ENCODE results near the gene PSEN2. TPM values are rescaled to one million over a fixed set of nuclear protein-coding genes. Genes with fewer than 3 reads are reported as not detected.

Gene PSEN2
- total and polyA plus RNA-seq, 2 of the 8 experiments (the other 6 are each of a cell fraction or from before 2014, with no cell fraction given), result 22.9 to 29.0 TPM

- H2BK15ac ChIP-seq (ENCODE audit: low read length), result no peak overlapping the region
- peaks cover 0 to 3% of the 10 kb centered on the region in 2 experiments for H4K20me1 ChIP-seq (replicated peaks in 1 of 2; ENCODE audit: control insufficient read depth in 1 of 2, insufficient read depth in 2 of 2, low read length in 2 of 2)
- no peak overlapping the region for H2BK12ac ChIP-seq (ENCODE audit: low read depth, low read length)
- no peak overlapping the region for H3K27ac ChIP-seq (ENCODE audit: low read depth, low read length)
- H3K4me3 ChIP-seq (ENCODE audit: extremely low read depth in 1 of 4, insufficient read depth in 2 of 4, low read depth in 3 of 4, low read length in 4 of 4), result no peak overlapping the region
- ChIA-PET CTCF (ENCODE audit: partially characterized antibody) (no interaction called here), POLR2A (ENCODE audit: partially characterized antibody) (no interaction called here)
- WGBS, 2 experiments (ENCODE audit: extremely low coverage in 1 of 2, insufficient coverage in 1 of 2, insufficient read length in 1 of 2, insufficient replicate concordance in 2 of 2, low coverage in 1 of 2, low lambda C conversion rate in 2 of 2, missing lambda C conversion rate in 1 of 2), result 93% methylated on average over 8 of the region's 8 CpGs; no CpG with 5 or more reads in 1 of the 2 experiments
- FAIRE-seq (no peak), DNase-seq (ENCODE audit: low read depth in 1 of 2, low spot score in 2 of 2) (no peak)
- peaks cover 4 to 15% (median 9%) of the 10 kb centered on the region in 4 experiments; a peak in 5 of 8 replicates for H3K36me3 ChIP-seq (ENCODE audit: control insufficient read depth in 2 of 4, insufficient read depth in 4 of 4, low read length in 3 of 4)
- no peak overlapping the region for H3K23ac ChIP-seq (ENCODE audit: insufficient read length)
- H3K56ac ChIP-seq (replicated peaks; ENCODE audit: insufficient read length, low read depth, low read length), result no peak overlapping the region
- no peak overlapping the region for H4K5ac ChIP-seq (ENCODE audit: insufficient read length, low read depth, low read length)
- H3K4ac ChIP-seq (replicated peaks; ENCODE audit: insufficient read length, low read depth, low read length), result no peak overlapping the region
- no peak for TF ChIP-seq CEBPB (IDR thresholded peaks at IDR 0.05; ENCODE audit: low read depth, low read length)
- TF ChIP-seq TAF1 (IDR thresholded peaks at IDR 0.05; ENCODE audit: low read depth, low read length), result no peak
- TF ChIP-seq KDM4A (IDR thresholded peaks at IDR 0.05; ENCODE audit: low read depth, low read length, severe bottlenecking), result no peak
- TF ChIP-seq CBX5 (IDR thresholded peaks at IDR 0.05; ENCODE audit: low read depth, low read length), result no peak
- TF ChIP-seq TBP (IDR thresholded peaks at IDR 0.05; ENCODE audit: low read depth, low read length), result no peak
- no peak for TF ChIP-seq BRCA1 (IDR thresholded peaks at IDR 0.05; ENCODE audit: low read depth, low read length)
- TF ChIP-seq POLR2AphosphoS5 (IDR thresholded peaks at IDR 0.05; ENCODE audit: low read depth, low read length), result no peak
- no peak for TF ChIP-seq TEAD4 (IDR thresholded peaks at IDR 0.05; ENCODE audit: low read depth, low read length)
- no peak for TF ChIP-seq TAF7 (optimal IDR thresholded peaks at IDR 0.05; ENCODE audit: borderline replicate concordance, low read depth, low read length)
- no peak for TF ChIP-seq SIRT6 (IDR thresholded peaks at IDR 0.05; ENCODE audit: low read length)
- no peak for TF ChIP-seq BACH1 (IDR thresholded peaks at IDR 0.05; ENCODE audit: low read length)
- no peak for TF ChIP-seq GABPA (IDR thresholded peaks at IDR 0.05; ENCODE audit: borderline replicate concordance, insufficient read depth, low read length)
- TF ChIP-seq FOSL1 (IDR thresholded peaks at IDR 0.05; ENCODE audit: insufficient read depth, low read depth, low read length), result no peak
- no peak for TF ChIP-seq SP4 (IDR thresholded peaks at IDR 0.05; ENCODE audit: low read length)
- no peaks in the 10 kb centered on the region for H3K79me1 ChIP-seq (ENCODE audit: low read depth, low read length)
- no peak overlapping the region for H4K8ac ChIP-seq (ENCODE audit: extremely low read depth, insufficient read depth, low read length)
- H3K9ac ChIP-seq (replicated peaks in 1 of 4; ENCODE audit: extremely low read depth in 1 of 4, low read depth in 3 of 4, low read length in 3 of 4), result no peak overlapping the region
- no peak overlapping the region for H3K4me2 ChIP-seq (ENCODE audit: insufficient read depth in 1 of 2, low read depth in 2 of 2, low read length in 2 of 2)
- no peak overlapping the region for H2BK20ac ChIP-seq (ENCODE audit: low read length)
- H3K14ac ChIP-seq (ENCODE audit: insufficient read length), result no peak overlapping the region
- H3K79me2 ChIP-seq (ENCODE audit: control insufficient read depth in 1 of 2, insufficient read depth in 2 of 2, low read length in 2 of 2), result no peaks in the 10 kb centered on the region
- H3K23me2 ChIP-seq (ENCODE audit: low read depth, low read length), result no peaks in the 10 kb centered on the region
- no peak overlapping the region for H4K91ac ChIP-seq (replicated peaks; ENCODE audit: insufficient read length, low read length)
- no peak overlapping the region for H2BK5ac ChIP-seq (ENCODE audit: low read depth, low read length)
- H3K9me3 ChIP-seq (ENCODE audit: insufficient read depth in 2 of 2, low read depth in 1 of 2, low read length in 1 of 2), result no peaks in the 10 kb centered on the region
- H2AFZ ChIP-seq (ENCODE audit: low read length), result no peak overlapping the region
- no peak overlapping the region for H2BK120ac ChIP-seq (replicated peaks; ENCODE audit: low read depth, low read length)
- no peak overlapping the region for H3K18ac ChIP-seq (ENCODE audit: extremely low read depth, low read length)
- no peaks in the 10 kb centered on the region; a peak in 1 of 7 replicates for H3K4me1 ChIP-seq (replicated peaks in 1 of 4; ENCODE audit: control insufficient read depth in 3 of 4, insufficient read depth in 4 of 4, low read length in 3 of 4)
- H3K27me3 ChIP-seq (replicated peaks in 1 of 4; ENCODE audit: control insufficient read depth in 3 of 4, extremely low read depth in 1 of 4, insufficient read depth in 3 of 4, low read length in 3 of 4), result no peaks in the 10 kb centered on the region
- no peak overlapping the region for H2AK5ac ChIP-seq (ENCODE audit: low read depth, low read length)
These were observed 17.6 kb downstream of the PSEN2 start for GRCh38 chr1:226888021-226888420.
